ENCODE data around the gene PTGES2. TPM values are rescaled to one million over a fixed set of nuclear protein-coding genes. Genes with fewer than 3 reads are reported as not detected.

The PTGES2 gene
- total and polyA plus RNA-seq, 2 of the 13 experiments (the other 11 are each of a cell fraction or from before 2014, with no cell fraction given) = 63.7 to 79.8 TPM

GRCh38 chr9:128102861-128103588 lies 24.5 kb downstream of the PTGES2 start (continued):
- no peak for TF ChIP-seq HNRNPK (IDR thresholded peaks at IDR 0.05; ENCODE audit: low read depth, low read length, poor library complexity, severe bottlenecking)
- TF ChIP-seq HOXD1 (CRISPR knock-in tag; IDR thresholded peaks at IDR 0.05) = peak; percentile 84
- peak; percentile 68; the same call in 1 of the 2 replicates for TF ChIP-seq STAT6 (CRISPR knock-in tag; IDR thresholded peaks at IDR 0.05; ENCODE audit: borderline replicate concordance)
- TF ChIP-seq ZBTB21 (CRISPR knock-in tag; IDR thresholded peaks at IDR 0.05) = peak; percentile 71
- TF ChIP-seq GATA4 (IDR thresholded peaks at IDR 0.05; ENCODE audit: borderline replicate concordance, low read depth) = peak; percentile 54; the same call in 1 of the 2 replicates
- peak in 1 of 2 experiments; percentile 92; a peak in 2 of 4 replicates for TF ChIP-seq ATF4 (CRISPR knock-in tag; IDR thresholded peaks at IDR 0.05)
- peak; percentile 97 for TF ChIP-seq MXD1 (CRISPR knock-in tag; IDR thresholded peaks at IDR 0.05)
- TF ChIP-seq ZNF770 (CRISPR knock-in tag; IDR thresholded peaks at IDR 0.05) = peak; percentile 79
- peak; percentile 94 for TF ChIP-seq ZNF747 (CRISPR knock-in tag; IDR thresholded peaks at IDR 0.05; ENCODE audit: borderline replicate concordance)
- TF ChIP-seq FOXM1 (CRISPR knock-in tag; IDR thresholded peaks at IDR 0.05) = no peak
- peak; percentile 98 for TF ChIP-seq ZMAT3 (CRISPR knock-in tag; conservative IDR thresholded peaks at IDR 0.05)
- peak; percentile 40 to 82; a peak in 2 of 4 replicates for TF ChIP-seq HMGXB4 (CRISPR knock-in tag; IDR thresholded peaks at IDR 0.05; ENCODE audit: borderline replicate concordance in 1 of 2, low read depth in 1 of 2)
- TF ChIP-seq ZNF589 (CRISPR knock-in tag; conservative IDR thresholded peaks at IDR 0.05) = no peak; the same call in 1 of the 2 replicates
- TF ChIP-seq NBN (conservative IDR thresholded peaks at IDR 0.05) = no peak
- no peak for TF ChIP-seq ZNF567 (CRISPR knock-in tag; IDR thresholded peaks at IDR 0.05; ENCODE audit: borderline replicate concordance)
- TF ChIP-seq ZNF18 (CRISPR knock-in tag; IDR thresholded peaks at IDR 0.05; ENCODE audit: insufficient replicate concordance) = peak; percentile 97
- TF ChIP-seq ONECUT2 (CRISPR knock-in tag; IDR thresholded peaks at IDR 0.05) = no peak
- TF ChIP-seq TOPORS (CRISPR knock-in tag; IDR thresholded peaks at IDR 0.05) = peak; percentile 37; the same call in 1 of the 2 replicates
